Measurements from ENCODE around the gene PSD4.

GRCh38 chr2:113124181-113124961, 49.4 kb upstream of the PSD4 start:
- TF ChIP-seq POLR2A (IDR thresholded peaks at IDR 0.05; ENCODE audit: borderline replicate concordance, extremely low read depth, insufficient read depth, insufficient read length) (no peak), CTCF (IDR thresholded peaks at IDR 0.05 in 2 of 3, conservative IDR thresholded peaks at IDR 0.05 in 1 of 3; ENCODE audit: borderline replicate concordance in 1 of 3, insufficient read depth in 1 of 3, low read depth in 2 of 3, low read length in 2 of 3) (no peak), POLR2AphosphoS5 (IDR thresholded peaks at IDR 0.05; ENCODE audit: low read depth, low read length) (no peak), CEBPB (IDR thresholded peaks at IDR 0.05; ENCODE audit: low read depth) (no peak), EZH2phosphoT487 (IDR thresholded peaks at IDR 0.05; ENCODE audit: borderline replicate concordance) (no peak), SIN3A (IDR thresholded peaks at IDR 0.05; ENCODE audit: low read depth) (no peak), ZBTB33 (IDR thresholded peaks at IDR 0.05; ENCODE audit: extremely low read depth, insufficient replicate concordance, low read length) (no peak)

All from HCT116 (cell line).